PC-9 (cell line): Measurements from ENCODE around the gene ACSF2. TPM values are rescaled to one million over a fixed set of nuclear protein-coding genes. Genes with fewer than 3 reads are reported as not detected.

Experiments
- BruUV-seq: library from RNA; stranded (reverse); fragments of 400-500 nt; replicated peaks from 2 replicates; lab custom pipeline; 2021; lab: Mats Ljungman, UMichigan
- CTCF ChIA-PET: fragments of 300-600 bp; sonication (Branson Sonifier 250); formaldehyde crosslinking; loops from one replicate; lab custom pipeline; 2022; ENCODE audit warnings: antibody characterized with exemption; lab: Charles Lee
- POLR2A ChIA-PET: fragments of 300-600 bp; sonication (Branson Sonifier 250); formaldehyde crosslinking; loops from one replicate; lab custom pipeline; 2022; ENCODE audit warnings: antibody characterized with exemption; ENCODE audit not compliant: unreplicated experiment; lab: Charles Lee
- DNase-seq, 2 experiments: peaks; one replicate each; pipeline versions ENCODE4 v3.0.0 to v3.0.0-alpha.2; 2015 to 2022; ENCODE audit warnings: mixed read lengths in 1 of 2
- H2AFZ ChIP-seq: fragments of 200-600 bp; sonication (generic); 2 replicates; pipeline ENCODE4 v1.8.1; 2017; ENCODE audit warnings: antibody characterized with exemption
- H3F3A ChIP-seq: fragments of 200-600 bp; sonication (generic); 2 replicates; pipeline ENCODE4 v1.8.1; 2017; ENCODE audit warnings: antibody characterized with exemption, mild to moderate bottlenecking, low read depth; ENCODE audit not compliant: insufficient read depth
- H3K27ac ChIP-seq: fragments of 200-600 bp; sonication (generic); 2 replicates; pipeline ENCODE4 v1.6.1; 2016; ENCODE audit warnings: mixed run types
- H3K27me3 ChIP-seq: fragments of 200-600 bp; sonication (generic); 2 replicates; pipeline ENCODE4 v1.6.1; 2016; ENCODE audit warnings: low read depth, mixed run types; ENCODE audit not compliant: insufficient read depth
- H3K36me3 ChIP-seq: fragments of 200-600 bp; sonication (generic); 2 replicates; pipeline ENCODE4 v1.6.1; 2016; ENCODE audit warnings: low read depth, mixed run types
- H3K4me1 ChIP-seq: fragments of 200-600 bp; sonication (generic); replicated peaks from 2 replicates; pipeline ENCODE4 v1.6.1; 2016; ENCODE audit warnings: mixed run types; ENCODE audit not compliant: insufficient read depth
- H3K4me2 ChIP-seq: fragments of 200-600 bp; sonication (generic); 2 replicates; pipeline ENCODE4 v1.6.1; 2017; ENCODE audit warnings: mixed run types
- H3K4me3 ChIP-seq: fragments of 200-600 bp; sonication (generic); 2 replicates; pipeline ENCODE4 v1.6.1; 2016; ENCODE audit warnings: mixed run types
- H3K79me2 ChIP-seq: fragments of 200-600 bp; sonication (generic); 2 replicates; pipeline ENCODE4 v1.6.1; 2017; ENCODE audit warnings: low read depth, mixed run types
- H3K9me2 ChIP-seq: fragments of 200-600 bp; sonication (generic); 2 replicates; pipeline ENCODE4 v1.8.1; 2017; ENCODE audit warnings: mild to moderate bottlenecking; ENCODE audit not compliant: insufficient read depth
- H3K9me3 ChIP-seq: fragments of 200-600 bp; sonication (generic); 2 replicates; pipeline ENCODE4 v1.8.1; 2016; ENCODE audit warnings: low read depth; ENCODE audit not compliant: insufficient read depth
- H4K20me1 ChIP-seq: fragments of 200-600 bp; sonication (generic); 2 replicates; pipeline ENCODE4 v1.8.1; 2017; ENCODE audit not compliant: insufficient read depth
- EZH2 ChIP-seq: fragments of 200-600 bp; sonication (generic); IDR thresholded peaks from 2 replicates; pipeline ENCODE4 v1.8.0; 2017; ENCODE audit warnings: antibody characterized with exemption, low read depth
- intact Hi-C: fragments of 100-400 bp; cut with micrococcal nuclease; formaldehyde crosslinking; loops from one replicate; pipeline ENCODE4 v1.10.0; 2022; ENCODE audit not compliant: unreplicated experiment
- total RNA-seq: library from RNA; stranded (reverse); gene quantifications from 2 replicates; pipeline ENCODE4 v1.2.3, GENCODE V29; 2021
- TF ChIP-seq, protein P1 (sequence below): fragments of 200-600 bp; sonication (generic); conservative IDR thresholded peaks from 2 replicates; pipeline ENCODE4 v1.6.1; 2017; ENCODE audit warnings: mixed run types, antibody characterized with exemption, mild to moderate bottlenecking, moderate library complexity

ACSF2 gene
- total RNA-seq, 1 experiment from 2014 or later, result 154 TPM

DNA sequence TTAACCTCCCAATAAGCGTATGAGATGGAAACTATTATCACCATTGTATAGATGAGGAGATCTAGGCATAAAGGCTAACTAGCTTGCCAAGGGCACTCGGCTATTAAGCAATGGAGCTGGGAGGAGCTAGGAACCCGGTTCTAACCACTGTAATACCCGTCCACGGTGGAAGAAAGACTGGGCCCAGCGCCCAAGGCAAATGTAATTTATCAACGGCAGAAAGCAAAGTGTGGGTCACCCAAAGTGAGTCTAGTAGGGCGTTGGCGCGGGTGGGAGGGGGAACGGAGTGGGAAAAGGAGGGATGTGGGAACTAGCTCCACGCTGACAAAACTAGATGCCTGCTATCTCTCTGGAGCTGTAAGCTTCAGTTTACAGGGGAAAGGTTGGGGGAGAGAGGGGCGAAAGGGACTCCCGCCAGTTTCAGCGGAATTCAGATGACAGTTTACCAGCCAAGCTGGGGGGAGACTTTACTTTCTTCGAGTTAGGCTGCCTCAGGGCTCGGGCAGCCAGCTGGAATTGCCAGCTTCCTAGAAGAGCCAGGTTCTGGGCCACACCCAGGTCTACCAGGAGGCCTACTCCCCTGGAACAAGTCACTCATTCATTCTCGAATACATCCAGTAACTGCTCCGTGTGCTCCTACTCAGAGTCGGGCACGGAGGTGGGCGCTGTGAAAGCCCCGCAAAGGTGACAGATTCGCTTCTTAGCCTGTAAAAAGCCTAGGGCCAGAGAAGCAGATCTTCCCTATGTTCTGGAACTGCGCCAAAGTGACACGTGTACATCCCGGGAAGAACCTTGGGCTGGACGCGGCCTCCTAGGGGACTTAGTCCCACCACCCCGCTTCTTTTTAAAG lies 29.5 kb upstream of the ACSF2 start:
- Histone ChIP-seq H3F3A (peaks cover 43% of the 10 kb centered on the region), H4K20me1 (peaks cover 35% of the 10 kb centered on the region), H3K79me2 (peaks cover 49% of the 10 kb centered on the region), H3K9me2 (no peaks in the 10 kb centered on the region), H3K36me3 (peaks cover 40% of the 10 kb centered on the region), H3K27me3 (no peaks in the 10 kb centered on the region), H3K4me1 (peaks cover 53% of the 10 kb centered on the region), H3K4me2 (peak overlapping the region; percentile 97), H2AFZ (peak overlapping the region; percentile 77), H3K9me3 (no peaks in the 10 kb centered on the region), H3K4me3 (peak overlapping the region; percentile 98), H3K27ac (peak overlapping the region; percentile 79)
- TSS peak; percentile 29 for BruUV-seq
- intact Hi-C loops, result loop anchor here (1.0 to 2.0 kb wide), 3 partner anchors 30 to 82 kb away; partner anchors contain the start of genes ACSF2 and RSAD1
- DNase-seq, result peak; percentile 56 to 65
- ChIA-PET POLR2A (interaction anchor here (0.5 to 0.6 kb wide), 5 partner anchors 39 to 416 kb away, joined by 3 to 13 read pairs (median 4); no protein-coding TSS in a partner anchor), CTCF (interaction anchor here (0.6 to 2.0 kb wide), 11 partner anchors 30 to 1325 kb away, joined by 3 to 10 read pairs (median 4); partner anchors contain the start of gene RSAD1)
- TF ChIP-seq, protein P1, sequence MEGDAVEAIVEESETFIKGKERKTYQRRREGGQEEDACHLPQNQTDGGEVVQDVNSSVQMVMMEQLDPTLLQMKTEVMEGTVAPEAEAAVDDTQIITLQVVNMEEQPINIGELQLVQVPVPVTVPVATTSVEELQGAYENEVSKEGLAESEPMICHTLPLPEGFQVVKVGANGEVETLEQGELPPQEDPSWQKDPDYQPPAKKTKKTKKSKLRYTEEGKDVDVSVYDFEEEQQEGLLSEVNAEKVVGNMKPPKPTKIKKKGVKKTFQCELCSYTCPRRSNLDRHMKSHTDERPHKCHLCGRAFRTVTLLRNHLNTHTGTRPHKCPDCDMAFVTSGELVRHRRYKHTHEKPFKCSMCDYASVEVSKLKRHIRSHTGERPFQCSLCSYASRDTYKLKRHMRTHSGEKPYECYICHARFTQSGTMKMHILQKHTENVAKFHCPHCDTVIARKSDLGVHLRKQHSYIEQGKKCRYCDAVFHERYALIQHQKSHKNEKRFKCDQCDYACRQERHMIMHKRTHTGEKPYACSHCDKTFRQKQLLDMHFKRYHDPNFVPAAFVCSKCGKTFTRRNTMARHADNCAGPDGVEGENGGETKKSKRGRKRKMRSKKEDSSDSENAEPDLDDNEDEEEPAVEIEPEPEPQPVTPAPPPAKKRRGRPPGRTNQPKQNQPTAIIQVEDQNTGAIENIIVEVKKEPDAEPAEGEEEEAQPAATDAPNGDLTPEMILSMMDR, result no peak
- TF ChIP-seq EZH2, result no peak

DNA sequence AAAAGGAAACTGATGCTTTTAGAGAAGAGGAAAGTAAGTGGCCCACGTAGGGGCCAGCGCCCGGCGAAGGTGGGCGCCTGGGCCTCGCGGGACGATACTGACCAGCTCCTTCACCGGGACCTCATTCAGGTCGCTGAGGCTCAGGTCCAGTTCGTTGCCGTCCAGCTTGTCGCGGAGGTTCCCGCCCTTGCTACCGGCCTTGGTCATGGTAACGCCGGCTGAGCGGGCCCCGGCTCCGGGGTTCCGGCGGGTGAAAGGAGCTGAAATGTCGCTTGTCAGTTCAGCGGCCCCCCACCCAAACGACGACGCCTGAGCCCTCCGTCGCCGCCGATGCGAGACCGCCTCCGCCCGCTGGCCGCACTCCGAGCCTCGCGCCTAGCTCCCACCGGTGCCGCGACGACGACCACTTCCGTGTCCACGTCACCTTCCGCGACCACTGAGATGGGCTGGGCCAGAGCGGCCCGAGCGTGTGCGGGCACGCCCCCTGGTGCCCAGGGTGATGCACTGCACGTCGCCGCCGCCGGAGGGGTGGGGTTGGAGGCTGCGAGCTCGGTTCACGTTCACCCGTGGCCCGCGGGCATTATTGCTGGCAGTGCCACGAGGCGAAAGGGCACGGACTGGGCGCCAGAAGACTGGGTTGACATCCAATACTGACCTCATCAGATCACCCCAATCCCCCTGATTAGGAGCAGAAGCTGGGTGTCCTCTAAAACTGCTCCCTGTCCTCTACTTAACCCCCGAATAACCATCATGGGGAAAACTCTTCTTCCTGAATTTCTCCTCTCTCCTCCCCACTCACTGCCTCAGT lies 28.7 kb upstream of the ACSF2 start, which contains the start of gene LRRC59:
LRRC59 (minus strand) TSS at position 413 of the 808 bp plus-strand sequence; CDS start at position 207, 206 bp downstream.
- peak; percentile 64 to 88 for DNase-seq
- BruUV-seq, result no TSS peak
- intact Hi-C loops, result loop anchor here (1.0 to 2.0 kb wide), 3 partner anchors 29 to 81 kb away; partner anchors contain the start of genes ACSF2 and RSAD1
- Histone ChIP-seq H4K20me1 (peaks cover 33% of the 10 kb centered on the region), H3F3A (peaks cover 36% of the 10 kb centered on the region), H3K4me3 (peak within 1 kb of the TSS; percentile 98), H2AFZ (peak within 1 kb of the TSS; percentile 77), H3K27ac (peak within 1 kb of the TSS; percentile 79), H3K79me2 (peaks cover 49% of the 10 kb centered on the region), H3K36me3 (peaks cover 35% of the 10 kb centered on the region), H3K9me2 (no peaks in the 10 kb centered on the region), H3K4me1 (peaks cover 46% of the 10 kb centered on the region), H3K4me2 (peak within 1 kb of the TSS; percentile 97), H3K9me3 (no peaks in the 10 kb centered on the region), H3K27me3 (no peaks in the 10 kb centered on the region)
- ChIA-PET POLR2A (interaction anchor here (0.6 to 0.7 kb wide), 4 partner anchors 30 to 415 kb away, joined by 3 to 5 read pairs (median 4); no protein-coding TSS in a partner anchor), CTCF (interaction anchor here (0.6 to 2.0 kb wide), 10 partner anchors 23 to 1326 kb away, joined by 3 to 19 read pairs (median 6); partner anchors contain the start of gene RSAD1)
- TF ChIP-seq, protein P1, result peak; percentile 96
- no peak for TF ChIP-seq EZH2
